IMR-90 (cell line): ENCODE measurements around the gene C17orf107. TPM values are rescaled to one million over a fixed set of nuclear protein-coding genes. Genes with fewer than 3 reads are reported as not detected.

Experiments
- BHLHE40 ChIP-seq: fragments of 150-350 bp; IDR thresholded peaks from 2 replicates; pipeline ENCODE4 v1.6.1; 2016; ENCODE audit warnings: mild to moderate bottlenecking, low read depth, low read length
- CEBPB ChIP-seq: IDR thresholded peaks from 2 replicates; pipeline ENCODE4 v1.6.1; 2012; ENCODE audit warnings: low read depth, low read length, improper control_type of control experiment
- MAFK ChIP-seq: IDR thresholded peaks from 2 replicates; pipeline ENCODE4 v1.6.1; 2012; ENCODE audit warnings: low read depth, low read length, improper control_type of control experiment
- MAZ ChIP-seq: IDR thresholded peaks from 2 replicates; pipeline ENCODE4 v1.6.1; 2012; ENCODE audit warnings: low read depth, mild to moderate bottlenecking, low read length, improper control_type of control experiment, moderate library complexity, borderline replicate concordance
- RFX5 ChIP-seq: IDR thresholded peaks from 2 replicates; pipeline ENCODE4 v1.8.0; 2012; ENCODE audit warnings: low read depth, mild to moderate bottlenecking, low read length, moderate library complexity
- USF2 ChIP-seq: fragments of 150-350 bp; IDR thresholded peaks from 2 replicates; pipeline ENCODE4 v1.6.1; 2017; ENCODE audit warnings: mild to moderate bottlenecking, antibody characterized with exemption, low read length, low read depth
- polyA plus RNA-seq, 3 experiments: library from polyadenylated mRNA; depleted of rRNA; stranded (reverse); fragments of >200 nt; gene quantifications; 2 replicates each; pipeline ENCODE4 v1.2.3, GENCODE V29; 2012; ENCODE audit warnings: low replicate concordance in 1 of 3
- total RNA-seq: library from RNA; depleted of rRNA; stranded (reverse); fragments of >200 nt; gene quantifications from 2 replicates; pipeline ENCODE4 v1.2.3, GENCODE V29; 2012

The C17orf107 gene
- total and polyA plus RNA-seq, 2 of the 4 experiments (the other 2 are of a cell fraction): 0.54 to 0.82 TPM

GRCh38 chr17:4947010-4947410 lies 47.7 kb downstream of the C17orf107 start (continued):
- TF ChIP-seq MAZ (no peak), RFX5 (no peak), CEBPB (no peak), BHLHE40 (no peak), USF2 (no peak), MAFK (no peak)
